CD4-positive, alpha-beta T cell treated with Interleukin-6 at 100 ng/mL for 8 hours (primary cell): ENCODE results near the gene DLGAP1.

Experiments
- DNase-seq: peaks from one replicate; pipeline ENCODE4 v3.0.0-alpha.2; 2020; ENCODE audit warnings: mixed read lengths, low spot score

Gene DLGAP1

DNA sequence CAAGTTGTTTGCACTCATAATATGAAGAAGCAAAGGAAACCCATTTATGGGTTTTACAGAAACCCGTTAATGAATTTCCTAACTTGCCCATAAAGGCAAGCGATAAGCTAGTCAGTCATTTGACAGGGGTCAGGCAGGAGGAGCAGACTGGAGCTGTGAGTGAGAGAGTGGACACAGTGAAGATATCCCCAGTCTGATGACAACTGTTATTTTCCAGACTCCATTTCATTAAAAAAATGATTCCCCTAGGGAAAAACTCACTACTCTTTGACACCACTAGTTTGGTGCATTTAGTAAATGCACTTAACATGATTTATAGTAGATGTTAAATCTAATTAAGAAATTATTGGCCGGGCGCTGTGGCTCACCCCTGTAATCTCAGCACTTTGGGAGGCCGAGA, 924.3 kb downstream of the DLGAP1 start:
- no peak for DNase-seq

DNA sequence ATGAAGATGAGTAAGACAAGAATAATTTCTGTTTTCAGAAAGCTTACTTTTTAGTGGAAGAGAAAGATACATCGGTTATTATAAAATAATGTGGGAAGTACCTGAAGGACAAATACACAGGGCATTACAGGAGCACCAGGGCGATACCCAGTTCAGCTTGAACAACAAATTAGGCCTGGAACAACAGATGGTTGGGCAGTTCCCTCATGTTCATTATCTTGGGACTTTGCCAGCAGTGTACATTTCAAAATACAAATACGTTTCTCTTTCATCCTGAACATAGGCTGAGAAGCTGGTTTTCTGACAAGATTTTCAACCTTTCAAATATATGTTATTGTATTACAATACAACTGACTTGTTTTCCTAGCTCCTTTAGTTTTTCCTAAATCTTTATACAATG, 925.5 kb downstream of the DLGAP1 start:
- DNase-seq, result no peak

DNA sequence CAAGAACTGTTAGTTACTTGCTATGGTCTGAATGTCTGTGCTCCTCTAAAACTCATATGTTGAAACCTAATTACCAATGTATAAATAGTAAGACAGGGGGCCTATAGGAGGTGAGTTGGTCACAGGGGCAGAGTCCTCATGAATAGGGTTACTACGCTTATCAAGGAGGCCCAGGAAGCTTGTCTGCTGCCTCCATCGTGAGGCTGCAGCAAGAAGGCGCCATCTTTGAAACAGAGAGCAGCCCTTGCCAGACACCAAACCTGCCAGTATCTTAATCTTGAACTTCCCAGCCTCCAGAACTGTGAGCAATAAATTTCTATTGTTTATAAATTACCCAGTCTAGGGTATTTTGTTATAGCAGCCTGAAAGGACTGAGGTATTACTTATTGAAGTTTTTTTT, 926.0 kb downstream of the DLGAP1 start:
- DNase-seq, result no peak

DNA sequence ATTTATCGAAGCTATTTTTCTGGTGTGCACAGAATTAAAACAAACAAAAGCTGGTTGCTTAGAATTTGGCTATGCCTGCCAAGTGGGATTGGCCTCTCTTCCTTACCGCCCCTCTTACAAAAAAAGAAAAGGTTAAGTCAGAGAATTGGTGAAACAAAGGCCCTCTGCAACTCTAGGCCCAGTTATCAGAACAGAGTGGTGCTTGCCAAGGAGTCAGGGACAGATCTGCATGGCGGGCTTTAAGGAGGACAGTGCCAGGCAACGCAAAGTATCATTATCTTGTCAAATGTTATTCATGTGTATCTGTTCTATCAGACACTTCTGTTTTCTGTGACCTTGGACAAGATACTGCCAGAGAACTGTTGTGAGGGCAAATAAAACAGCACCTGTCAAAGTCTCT, 926.9 kb downstream of the DLGAP1 start:
- DNase-seq, result no peak

DNA sequence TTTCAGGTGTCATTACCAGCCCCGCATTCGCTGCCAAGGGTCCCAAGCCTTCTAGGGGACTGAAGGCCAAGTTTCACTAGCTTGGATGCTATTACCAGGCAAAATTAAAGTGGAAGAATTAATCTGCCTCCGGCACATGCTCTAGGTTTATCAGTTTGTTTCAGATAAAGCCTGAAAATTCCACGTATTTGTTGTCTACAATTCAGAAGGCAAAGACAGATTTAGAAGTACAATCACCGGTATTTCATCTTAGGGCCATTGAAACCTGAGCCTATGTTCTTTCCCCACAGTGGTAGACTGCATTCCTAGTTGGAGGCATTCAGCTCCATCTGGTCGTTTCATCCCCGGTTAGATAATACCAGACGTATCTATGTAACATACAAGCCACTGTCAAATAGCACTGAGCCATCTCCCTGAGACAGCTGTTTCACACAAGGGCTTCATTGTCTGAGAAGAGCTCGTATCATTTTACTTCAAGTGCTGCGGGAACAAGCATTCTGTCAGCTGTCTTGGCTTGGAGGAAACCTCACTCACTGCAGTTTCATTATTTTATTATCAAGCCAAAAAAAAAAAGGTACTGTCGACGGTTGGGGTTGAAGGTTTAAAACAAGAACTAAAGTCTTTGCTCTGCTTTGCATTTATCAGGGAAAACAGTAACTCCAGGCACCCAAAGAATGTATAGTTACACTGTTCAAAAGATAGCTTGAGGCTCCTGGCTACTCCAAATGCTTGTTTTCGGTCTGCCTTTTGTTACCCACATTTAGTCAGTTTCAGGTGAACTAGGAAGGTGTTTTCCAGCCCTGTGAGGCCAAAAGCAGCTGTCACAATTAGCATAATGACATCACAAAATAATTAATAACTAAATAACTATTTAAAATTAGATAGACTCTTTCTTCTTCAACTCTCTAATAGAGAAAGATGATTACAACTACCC, 928.4 kb downstream of the DLGAP1 start:
- no peak for DNase-seq

DNA sequence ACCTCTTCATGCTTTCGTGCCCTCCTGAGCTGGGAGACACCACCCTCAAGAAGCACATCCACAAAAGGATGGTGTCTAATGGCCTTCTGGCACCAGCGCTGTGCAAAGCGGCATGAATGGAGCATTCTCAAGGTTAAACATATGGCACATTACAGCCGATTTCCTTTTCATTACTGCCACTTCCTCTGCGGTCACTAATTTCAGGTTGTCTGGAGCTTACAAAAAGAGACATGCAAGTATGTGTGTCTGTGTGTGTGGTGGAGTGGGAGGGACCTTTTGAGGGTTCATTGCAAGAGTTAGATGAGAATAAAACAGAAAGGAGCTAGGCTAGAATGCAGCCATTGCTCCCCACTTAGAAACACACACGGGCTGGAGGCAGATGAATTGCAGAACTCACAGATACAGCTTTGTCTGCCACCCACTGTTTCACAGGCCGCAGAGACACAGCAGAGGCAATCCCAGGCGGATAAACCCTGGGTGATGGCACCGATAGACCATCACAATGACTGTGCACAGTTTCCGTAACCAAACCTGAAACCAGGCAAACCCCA, 929.2 kb downstream of the DLGAP1 start:
- DNase-seq, result peak; percentile 41

DNA sequence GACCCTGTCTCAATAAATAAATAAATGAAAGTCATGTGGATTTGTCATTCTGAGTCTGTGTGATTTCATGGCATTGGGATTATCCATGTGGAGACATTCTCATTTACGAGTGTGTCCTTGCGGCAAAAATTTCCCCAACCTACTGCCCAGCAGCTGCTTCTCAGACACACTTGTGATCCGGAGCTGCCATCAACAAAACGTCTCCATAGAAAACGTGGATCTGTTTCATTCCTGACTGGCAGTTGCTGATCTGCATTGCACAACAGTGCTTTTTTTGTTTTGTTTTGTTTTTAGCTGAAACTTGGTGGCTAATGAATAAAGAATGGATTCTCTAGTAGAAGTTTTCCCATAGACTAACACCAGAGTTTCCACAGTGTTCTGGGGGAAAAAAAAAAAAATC, 930.4 kb downstream of the DLGAP1 start:
- DNase-seq, result no peak

DNA sequence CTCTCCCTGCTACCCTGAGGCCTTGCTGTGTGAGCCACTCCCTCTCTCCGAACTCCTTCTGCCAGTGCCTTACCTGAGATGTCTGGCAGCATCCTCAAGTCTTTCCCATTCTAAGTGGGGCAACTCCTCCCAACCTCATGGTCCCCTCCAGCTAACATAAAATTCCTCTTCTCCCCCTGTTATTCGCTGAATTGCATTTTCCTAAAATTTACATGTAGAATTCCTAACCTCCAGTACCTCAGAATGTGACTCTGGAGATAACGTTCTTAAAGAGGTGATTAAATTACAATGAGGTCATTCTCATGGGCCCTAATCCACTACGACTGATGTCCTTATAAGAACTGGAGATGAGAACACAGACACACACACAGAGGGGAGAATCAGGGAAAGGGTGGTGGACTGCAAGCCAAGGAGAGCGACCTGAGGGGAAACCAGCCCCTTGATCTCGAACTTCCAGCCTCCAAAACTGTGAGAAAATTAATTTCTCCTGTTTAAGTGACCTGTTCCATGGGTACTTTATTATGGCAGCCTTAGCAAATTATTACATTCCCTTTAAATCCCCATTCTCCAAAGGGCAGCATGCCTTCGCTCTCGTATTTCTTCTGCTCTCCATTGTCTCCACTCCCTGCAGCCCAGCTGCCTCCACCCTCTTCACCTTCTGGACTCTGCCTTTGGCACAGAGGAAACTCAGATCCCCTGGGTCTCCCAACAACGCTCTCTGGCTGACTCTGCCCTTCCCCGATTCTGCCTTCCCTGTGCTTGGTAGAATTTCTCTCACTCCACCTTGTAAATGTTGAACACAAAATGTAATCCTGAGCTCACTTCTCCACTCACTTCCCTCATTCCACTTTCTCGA, 934.6 kb downstream of the DLGAP1 start:
- no peak for DNase-seq

DNA sequence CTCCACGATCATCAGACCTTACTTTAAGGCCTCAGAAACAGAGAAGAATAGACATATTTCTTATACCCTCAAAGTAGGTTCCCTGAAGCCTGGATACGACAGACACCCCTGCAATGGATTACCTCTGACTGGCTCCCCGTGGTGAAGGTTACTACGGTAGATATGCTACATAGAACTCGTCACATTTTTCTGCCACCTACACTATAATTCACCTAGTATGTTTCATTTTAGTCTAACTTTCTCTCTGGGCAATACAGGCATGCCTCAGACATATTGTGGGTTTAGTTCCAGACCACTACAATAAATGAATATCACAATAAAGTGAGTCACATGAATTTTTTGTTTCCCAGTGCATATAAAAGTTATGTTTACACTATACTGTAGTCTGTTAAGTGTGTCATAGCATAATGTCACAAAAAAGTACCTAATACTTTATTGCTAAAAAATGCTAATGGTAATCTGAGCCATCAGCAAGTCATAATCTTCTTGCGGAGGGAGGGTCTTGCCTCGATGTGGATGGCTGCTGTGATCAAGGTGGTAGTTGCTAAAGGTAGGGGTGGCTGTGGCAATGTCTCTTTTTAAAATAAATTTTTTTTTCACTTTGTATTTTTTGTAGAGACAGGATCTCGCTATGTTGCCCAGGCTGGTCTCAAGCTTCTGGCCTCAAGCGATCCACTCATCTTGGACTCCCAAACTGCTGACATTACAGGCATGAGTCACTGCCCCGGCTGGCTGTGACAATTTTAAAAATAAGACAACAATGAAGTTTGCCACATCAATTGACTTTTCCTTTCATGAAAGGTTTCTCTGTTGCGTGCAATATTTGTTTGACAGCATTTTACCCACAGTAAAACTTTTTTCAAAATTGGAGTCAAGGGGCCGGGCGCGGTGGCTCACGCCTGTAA, 940.5 kb downstream of the DLGAP1 start:
- no peak for DNase-seq

DNA sequence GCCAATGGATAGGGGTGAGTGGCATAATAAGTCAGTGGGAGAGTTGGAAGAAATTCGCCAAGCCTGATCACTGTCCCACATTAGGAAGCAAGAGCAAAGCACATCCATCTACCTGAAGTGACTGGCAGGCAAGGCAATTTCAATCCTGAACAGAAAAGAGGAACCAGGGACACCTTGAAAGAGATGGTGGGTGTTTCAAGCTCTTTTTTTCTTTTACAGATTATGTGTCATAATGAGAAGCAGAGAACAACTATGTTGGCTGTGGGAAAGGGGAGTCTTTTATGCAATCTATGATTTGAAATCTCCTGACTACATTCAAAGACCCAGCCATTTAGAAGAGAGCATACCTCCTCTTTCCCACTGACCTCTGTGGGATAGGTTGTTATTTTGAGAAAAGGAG, 941.6 kb downstream of the DLGAP1 start:
- DNase-seq, result no peak

DNA sequence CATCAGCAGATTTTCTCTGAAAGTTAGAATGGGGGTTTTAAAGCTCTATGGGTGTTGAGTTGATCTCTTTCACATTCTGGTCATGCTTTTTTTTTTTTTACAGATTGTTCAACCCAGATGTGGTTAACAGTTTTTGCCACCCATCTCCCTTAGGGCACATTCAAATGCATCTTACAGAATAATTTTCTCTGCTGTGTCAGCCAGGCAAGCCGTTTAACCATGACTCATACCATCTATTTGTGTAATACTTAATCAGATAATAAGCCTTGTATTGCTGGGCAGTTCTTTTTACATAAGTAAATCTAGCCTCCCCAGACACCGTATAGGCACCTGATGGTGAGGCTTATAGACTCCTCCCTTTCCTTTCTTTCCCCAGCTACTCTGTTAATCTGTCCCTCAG, 943.1 kb downstream of the DLGAP1 start:
- peak; percentile 18 for DNase-seq

DNA sequence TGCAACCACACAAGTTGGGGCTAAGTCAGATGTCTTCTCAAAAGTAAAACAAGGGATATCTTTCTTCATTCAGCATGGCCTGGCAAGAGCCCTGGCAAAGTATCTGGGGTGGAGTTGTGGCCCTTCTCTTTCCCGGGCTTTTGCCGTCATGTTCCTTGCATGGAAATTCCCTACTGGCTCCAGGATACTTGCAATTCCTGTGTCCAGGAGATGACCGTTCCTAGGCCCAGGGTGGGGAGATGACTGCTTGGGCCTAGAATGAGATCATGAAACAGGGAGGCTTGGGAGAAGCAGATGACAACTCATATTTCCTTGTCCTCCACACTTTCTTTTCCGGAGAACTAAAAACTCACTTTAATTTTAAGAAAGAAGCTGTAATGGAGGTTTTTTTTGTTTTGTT, 944.2 kb downstream of the DLGAP1 start:
- no peak for DNase-seq

DNA sequence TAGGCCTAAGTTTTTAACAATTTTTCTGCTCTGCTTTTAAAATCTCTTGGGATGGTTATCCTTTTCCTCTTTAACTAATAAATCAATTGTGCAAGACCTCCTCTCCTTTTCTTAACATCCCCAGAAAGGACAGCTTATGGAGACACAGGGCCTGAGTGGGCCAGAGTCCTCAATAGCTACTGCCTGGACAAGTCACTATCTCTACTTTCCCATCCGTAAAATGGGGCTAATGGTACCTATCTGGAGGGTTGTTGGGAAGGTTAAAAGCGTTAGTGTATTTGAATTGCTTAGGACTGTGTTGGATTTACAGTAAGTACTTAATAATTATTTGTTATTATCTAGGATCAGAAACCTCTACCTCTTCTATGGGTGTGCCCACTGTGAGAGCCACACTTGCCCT, 945.1 kb downstream of the DLGAP1 start:
- no peak for DNase-seq

DNA sequence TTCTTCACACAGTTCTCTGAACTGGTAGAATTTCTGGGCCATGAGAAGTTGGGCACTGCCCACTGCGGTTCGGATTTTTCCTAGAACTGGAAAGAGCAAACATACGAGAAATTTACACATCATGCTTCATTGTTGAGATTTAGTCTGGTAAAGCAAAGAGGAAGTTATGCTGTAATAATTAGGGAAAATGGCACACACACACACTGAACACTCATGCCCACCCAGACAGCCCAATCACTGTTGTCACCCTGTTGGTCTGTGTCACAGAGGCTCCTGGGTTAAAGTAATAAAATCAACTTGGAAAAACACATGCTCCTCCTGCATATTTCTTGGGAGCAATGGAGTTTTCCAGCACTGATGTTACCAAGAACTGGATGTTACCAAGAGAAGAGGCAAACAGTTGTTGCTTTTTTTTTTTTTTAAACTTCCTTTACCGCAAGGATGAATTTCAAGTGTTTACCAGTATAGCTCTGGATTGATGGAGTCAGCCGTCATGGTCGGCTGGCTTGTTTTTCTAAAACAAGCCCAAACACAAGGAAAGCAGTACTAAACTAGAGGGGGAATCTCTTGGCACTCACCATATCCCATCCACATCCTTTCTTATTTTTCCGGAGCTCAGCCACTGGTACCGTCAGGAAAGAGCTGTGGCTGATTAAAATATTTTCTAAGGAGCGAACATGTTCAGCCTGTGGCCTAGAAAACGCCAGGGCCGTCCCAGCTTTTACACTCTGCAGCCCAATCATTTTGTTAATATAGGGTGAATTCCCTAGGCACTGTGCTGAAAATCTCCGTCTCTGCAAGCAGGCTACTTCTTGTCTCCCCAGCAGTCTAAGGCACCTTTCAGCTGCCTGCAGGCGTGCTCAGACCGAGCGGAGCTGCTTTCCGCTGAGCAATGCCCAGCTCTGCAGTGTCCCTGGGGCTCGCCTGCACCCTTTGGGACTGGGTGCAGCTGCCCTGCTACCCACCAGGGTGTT, 946.2 kb downstream of the DLGAP1 start:
- no peak for DNase-seq

DNA sequence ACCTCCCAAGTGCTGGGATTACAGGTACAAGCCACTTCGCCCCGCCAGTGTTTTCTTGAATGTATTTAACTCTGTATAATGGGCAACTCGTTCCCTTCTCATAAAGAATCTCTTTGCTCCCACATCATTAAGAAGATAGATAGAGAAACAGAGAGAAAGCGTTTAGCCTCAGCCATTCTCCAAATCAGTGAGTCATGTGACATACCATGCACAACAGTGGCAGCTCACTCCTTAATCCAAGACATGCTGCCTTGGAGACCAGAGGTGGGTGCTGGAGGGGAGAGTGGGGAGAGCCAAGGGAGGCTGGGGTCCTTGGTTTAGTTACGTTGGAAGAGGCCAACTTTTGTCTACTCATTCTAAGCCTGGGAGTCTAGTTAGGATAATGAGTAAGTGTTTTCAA, 950.5 kb downstream of the DLGAP1 start:
- DNase-seq, result no peak

DNA sequence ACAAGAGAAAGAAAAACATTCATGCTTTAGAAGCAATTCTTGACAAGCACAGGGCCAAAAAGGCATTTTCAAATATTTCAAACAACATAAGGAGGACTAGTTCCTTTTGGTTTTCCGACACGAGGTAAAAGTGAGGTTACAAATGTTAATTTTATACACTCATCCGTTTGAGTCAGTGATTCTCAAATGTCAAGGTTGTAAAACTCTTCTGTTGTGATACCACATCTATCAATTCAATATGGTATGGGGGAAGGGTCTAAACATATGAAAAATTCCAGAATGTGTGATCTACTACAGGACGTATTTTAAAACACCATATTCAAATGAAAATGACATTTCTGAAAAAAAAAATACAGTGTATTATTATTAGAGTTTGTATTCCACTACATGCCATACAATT, 952.5 kb downstream of the DLGAP1 start:
- no peak for DNase-seq

DNA sequence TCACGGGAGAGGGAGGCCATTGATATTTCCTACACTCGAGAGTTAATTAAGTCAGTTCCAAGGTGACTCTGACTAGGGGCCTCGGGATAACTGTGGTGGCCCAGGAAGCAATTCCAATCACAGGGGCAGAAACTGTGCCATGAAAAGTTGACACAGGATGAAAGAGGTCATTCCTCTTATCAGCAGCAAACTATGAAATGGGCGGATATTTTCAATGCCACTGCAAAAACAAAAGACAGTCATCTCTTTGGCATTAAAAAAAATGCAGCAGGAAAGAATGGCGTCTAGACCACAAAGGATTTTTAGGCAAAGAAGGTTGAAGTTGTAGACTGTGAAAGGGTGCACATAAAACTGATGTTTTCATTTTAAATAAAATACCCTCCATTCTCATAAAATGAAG, 955.1 kb downstream of the DLGAP1 start:
- DNase-seq, result no peak

DNA sequence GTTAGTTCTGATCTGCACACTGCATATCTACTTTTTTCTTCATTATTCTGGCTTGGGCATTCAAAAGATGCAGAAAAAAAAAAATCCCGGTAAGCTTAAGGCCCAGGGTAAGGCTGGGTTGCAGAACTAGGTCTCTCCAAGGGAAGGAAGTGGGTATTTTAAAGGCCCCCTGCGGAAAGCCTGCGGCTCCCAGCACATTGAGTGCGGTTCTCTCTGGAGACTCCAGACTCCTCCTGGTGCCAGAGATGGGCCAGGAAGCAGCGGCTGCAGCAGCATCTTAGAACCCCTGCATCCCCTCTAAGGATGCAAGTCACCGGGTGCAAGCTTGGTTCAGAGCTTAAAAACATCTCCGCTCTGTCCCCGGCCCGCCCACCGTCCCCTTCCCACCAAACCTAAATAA, 955.6 kb downstream of the DLGAP1 start:
- no peak for DNase-seq

DNA sequence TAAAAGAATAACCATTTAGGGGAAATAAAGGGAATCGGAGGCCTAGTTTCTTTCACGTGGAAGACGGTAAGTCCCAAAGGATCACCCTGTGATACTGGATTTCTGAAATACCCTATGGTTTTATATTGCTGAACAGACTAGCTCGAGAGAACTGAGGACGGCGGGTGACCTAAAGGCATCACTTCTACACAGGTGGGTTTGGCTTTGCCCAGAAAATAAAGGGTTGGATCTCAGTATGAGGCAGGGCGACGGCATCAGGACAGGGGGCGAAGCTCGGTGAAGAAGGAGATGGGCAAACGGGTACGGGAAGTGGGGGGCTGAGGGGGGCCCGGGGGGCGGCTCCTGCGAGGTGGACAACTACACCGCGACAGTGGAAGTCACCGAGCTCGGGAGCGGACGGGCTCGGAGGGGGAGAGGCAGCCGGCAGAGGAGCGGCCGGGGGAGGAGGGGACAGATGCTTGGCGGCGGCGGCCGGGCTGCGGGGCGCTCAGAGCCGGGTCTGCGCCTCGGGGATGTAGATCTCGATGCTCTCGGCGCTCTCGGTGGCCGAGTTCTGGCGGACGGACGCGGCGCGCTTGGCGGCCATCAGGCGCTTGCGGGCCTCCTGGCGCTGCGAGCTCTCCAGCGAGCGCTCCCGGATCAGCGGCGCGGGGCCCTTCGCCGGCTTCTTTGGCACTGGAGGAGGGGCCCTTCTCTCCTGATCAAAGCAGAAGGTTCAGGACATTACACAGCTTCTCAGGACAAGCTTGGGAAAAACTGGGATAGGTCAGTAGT, 956.2 kb downstream of the DLGAP1 start:
- peak; percentile 1 for DNase-seq
